Measurements from ENCODE around the gene ARHGEF40. TPM values are rescaled to one million over a fixed set of nuclear protein-coding genes. Genes with fewer than 3 reads are reported as not detected.

Gene ARHGEF40
- total RNA-seq, 2 donors from 2014 or later, result 14.3 to 16.0 TPM

DNA sequence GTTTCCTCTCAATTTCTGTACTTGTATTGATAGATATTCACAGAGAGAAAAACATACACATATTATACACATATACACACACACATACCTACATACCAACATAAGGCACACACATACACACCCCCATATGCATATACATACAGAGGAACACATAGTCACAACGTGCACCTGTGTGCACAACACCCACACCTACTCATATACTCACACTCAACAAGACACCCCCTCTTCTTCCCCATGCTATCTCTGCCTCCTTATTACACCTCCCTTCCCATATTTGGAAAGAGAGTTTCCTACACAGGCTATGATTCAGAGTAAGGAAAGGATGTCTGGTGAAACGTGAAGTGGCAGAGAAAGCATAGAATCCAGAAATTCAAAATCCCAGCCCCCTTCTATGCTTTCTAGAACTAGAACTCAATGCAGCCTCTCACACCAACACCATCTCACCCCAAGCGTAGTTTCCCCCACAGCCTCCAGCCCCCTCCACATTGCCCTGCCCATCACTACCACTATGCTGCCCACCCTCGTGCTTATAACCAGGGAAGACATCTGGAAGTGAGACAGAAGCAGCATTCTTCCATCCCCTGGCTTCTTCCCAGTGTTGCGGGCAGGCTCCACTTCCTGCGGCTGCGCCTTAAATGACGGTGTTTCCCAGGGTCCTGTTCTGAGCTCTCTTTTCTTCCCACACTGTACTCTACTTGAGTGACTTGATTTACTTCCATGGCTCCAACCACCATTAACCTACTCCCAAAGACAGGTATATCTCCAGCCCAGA, 10.1 kb upstream of the ARHGEF40 start:
- no peak for TF ChIP-seq CTCF (IDR thresholded peaks at IDR 0.05)
- no peaks in the 10 kb centered on the region for H3K36me3 ChIP-seq
- no peaks in the 10 kb centered on the region for H3K4me1 ChIP-seq
- no peak for DNase-seq (ENCODE audit: low spot score)
- H3K27me3 ChIP-seq, result no peaks in the 10 kb centered on the region
- H3K27ac ChIP-seq, result no peak overlapping the region
- H3K4me3 ChIP-seq, result no peak overlapping the region
- no peaks in the 10 kb centered on the region for H3K9me3 ChIP-seq

DNA sequence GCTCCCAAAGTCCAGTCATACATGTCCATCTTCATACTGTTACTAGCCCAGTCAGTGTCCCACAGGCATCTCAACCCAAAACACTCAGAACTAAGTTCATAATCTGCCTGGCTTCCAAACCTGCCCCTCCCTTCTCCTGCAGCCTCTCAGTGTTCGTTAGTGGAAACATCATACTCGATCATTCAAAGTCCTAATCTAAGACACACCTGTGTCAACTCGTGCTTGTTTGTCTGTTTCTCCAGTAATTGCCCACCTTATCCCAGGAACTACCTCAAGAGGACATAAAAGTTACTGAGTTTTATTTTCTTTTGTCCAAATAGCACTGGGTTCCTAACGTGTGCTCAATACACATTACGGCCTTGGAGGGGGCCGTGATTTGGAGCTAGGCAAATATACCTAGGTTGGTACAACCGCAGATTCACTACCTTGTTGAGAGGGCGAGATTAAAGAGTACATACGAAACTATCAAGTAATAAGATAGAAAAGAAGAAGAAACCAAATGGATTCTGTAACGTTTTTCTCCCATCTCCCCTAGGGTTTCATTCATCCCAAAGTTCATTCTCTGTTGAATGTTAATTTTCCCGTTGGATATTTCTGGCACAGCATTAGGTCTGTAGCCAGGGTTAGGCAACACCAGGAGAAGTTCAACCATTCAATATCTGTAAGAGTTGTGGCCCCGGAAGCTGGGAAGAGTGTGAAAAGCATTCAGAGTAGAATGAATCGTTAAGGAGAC, 9.3 kb upstream of the ARHGEF40 start:
- Histone ChIP-seq H3K27me3 (no peaks in the 10 kb centered on the region), H3K4me3 (no peak overlapping the region), H3K36me3 (no peaks in the 10 kb centered on the region), H3K4me1 (no peaks in the 10 kb centered on the region), H3K27ac (no peak overlapping the region), H3K9me3 (no peaks in the 10 kb centered on the region)
- TF ChIP-seq CTCF (IDR thresholded peaks at IDR 0.05), result no peak
- DNase-seq (ENCODE audit: low spot score), result no peak

DNA sequence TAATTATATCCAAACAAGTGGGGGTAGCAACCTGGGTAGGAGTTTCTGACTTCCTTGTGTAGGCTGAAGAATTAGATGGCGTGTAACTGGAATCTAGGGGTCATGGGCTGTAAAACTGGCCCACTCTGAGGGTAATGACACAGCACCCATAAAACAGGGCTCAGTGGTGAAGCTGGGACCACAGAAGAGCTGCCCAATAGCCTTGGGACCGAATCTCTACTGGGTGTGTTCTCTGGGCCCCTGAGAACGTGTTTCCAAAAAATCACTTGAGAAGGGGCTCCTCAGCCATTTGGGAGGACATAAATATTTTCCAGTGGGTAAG, 8.8 kb upstream of the ARHGEF40 start:
- no peak overlapping the region for H3K4me3 ChIP-seq
- DNase-seq (ENCODE audit: low spot score), result no peak
- H3K4me1 ChIP-seq, result no peaks in the 10 kb centered on the region
- no peaks in the 10 kb centered on the region for H3K27me3 ChIP-seq
- TF ChIP-seq CTCF (IDR thresholded peaks at IDR 0.05), result no peak
- no peaks in the 10 kb centered on the region for H3K36me3 ChIP-seq
- H3K27ac ChIP-seq, result no peak overlapping the region
- no peaks in the 10 kb centered on the region for H3K9me3 ChIP-seq

DNA sequence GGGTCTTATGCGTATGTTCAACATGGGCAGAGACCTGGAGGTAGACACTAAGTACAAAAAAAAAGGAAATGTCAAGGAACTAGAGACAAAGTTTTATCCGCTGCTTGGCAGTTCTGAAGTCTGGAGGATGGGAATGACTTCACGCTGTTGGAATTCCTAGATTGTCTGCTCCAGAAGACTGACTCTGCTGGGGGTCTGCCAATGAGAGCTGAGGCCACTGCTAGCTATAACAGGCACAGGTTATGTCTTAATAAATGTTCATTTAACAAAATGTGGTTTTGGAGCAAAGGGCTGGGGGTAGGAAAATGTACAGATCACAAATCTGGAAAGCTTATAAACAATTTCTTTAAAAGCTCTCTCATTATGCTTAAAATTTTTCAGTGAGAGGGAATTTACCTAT, 6.6 kb upstream of the ARHGEF40 start:
- Histone ChIP-seq H3K36me3 (no peaks in the 10 kb centered on the region), H3K27ac (no peak overlapping the region), H3K27me3 (no peaks in the 10 kb centered on the region), H3K4me1 (peaks cover 0 to 1% of the 10 kb centered on the region in 2 donors), H3K9me3 (no peaks in the 10 kb centered on the region), H3K4me3 (no peak overlapping the region)
- TF ChIP-seq CTCF (IDR thresholded peaks at IDR 0.05), result no peak
- DNase-seq (ENCODE audit: low spot score), result no peak

DNA sequence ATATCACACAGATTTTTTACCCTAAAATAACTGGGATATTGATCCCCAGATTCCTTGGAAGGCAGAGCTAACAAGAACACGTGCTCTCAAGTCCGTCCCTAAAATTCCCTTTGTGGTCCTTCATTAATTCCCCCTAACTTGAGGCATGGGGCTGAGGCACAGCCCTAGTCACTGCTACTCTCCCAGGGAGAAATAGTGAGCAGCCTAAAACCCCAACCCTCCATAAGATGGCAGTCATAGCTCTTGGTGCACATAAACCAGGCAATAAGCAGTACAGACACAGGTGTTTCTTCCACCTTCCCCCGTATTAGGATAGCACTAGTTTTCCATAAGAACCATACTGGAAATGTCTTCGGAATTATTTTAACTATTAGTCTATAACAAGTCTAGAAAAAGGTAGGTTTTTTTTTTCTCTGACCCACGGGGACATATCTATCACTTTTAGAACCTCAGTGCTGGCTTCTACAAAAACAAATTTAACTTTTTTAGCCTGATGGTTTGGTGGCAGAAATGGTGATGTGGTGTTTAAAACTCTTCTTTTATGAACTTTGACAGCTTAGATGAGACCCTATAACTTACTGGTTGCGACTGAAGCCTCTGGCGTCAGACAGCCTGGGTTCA, 3.1 kb upstream of the ARHGEF40 start:
- Histone ChIP-seq H3K4me1 (peaks cover 0 to 29% of the 10 kb centered on the region in 2 donors), H3K9me3 (no peaks in the 10 kb centered on the region), H3K4me3 (no peak overlapping the region), H3K36me3 (no peaks in the 10 kb centered on the region), H3K27ac (no peak overlapping the region), H3K27me3 (no peaks in the 10 kb centered on the region)
- no peak for DNase-seq (ENCODE audit: low spot score)
- no peak for TF ChIP-seq CTCF (IDR thresholded peaks at IDR 0.05)
